MM.1S (cell line): ENCODE measurements around the gene CDK16.

Source experiments
- CTCF ChIP-seq: fragments of 300-600 bp; sonication (generic); IDR thresholded peaks from 2 replicates; pipeline ENCODE4 v1.5.1; 2016; ENCODE audit warnings: antibody characterized with exemption, low read length, mixed read lengths
- EZH2 ChIP-seq: fragments of 300-600 bp; sonication (generic); optimal IDR thresholded peaks from 2 replicates; pipeline ENCODE3; 2017; ENCODE audit warnings: low read depth, mild to moderate bottlenecking, antibody characterized with exemption, low read length, mixed read lengths
- EZH2phosphoT487 ChIP-seq: fragments of 300-600 bp; sonication (generic); IDR thresholded peaks from 2 replicates; pipeline ENCODE4 v1.6.1; 2018; ENCODE audit warnings: antibody characterized with exemption, low read length

GRCh38 chrX:47191331-47191730, 27.1 kb upstream of the CDK16 start:
- TF ChIP-seq CTCF (no peak), EZH2 (no peak), EZH2phosphoT487 (no peak)
